NCI-H1048 (cell line): ENCODE results near the gene DMAP1.
"Not testable (repeated sequence)": the region's sequence is repeated elsewhere in the genome, so short reads cannot be mapped to it uniquely, and the experiment has no call there.

Source experiments
- DNase-seq: peaks from one replicate; lab custom pipeline; 2025; lab: John Stamatoyannopoulos, UW

Gene DMAP1

GRCh38 chr1:44213222-44214112 lies at the start of gene DMAP1:
Gene DMAP1 (plus strand): TSS chr1:44213471. CDS start chr1:44213754, 283 bp downstream.
- peak; percentile 68 for DNase-seq

GRCh38 chr1:44168520-44169098 lies 44.7 kb upstream of the DMAP1 start:
- no peak for DNase-seq

- DNase-seq = no peak
Observed at GRCh38 chr1:44170281-44170823, 42.9 kb upstream of the DMAP1 start.

GRCh38 chr1:44174630-44175029 lies 38.6 kb upstream of the DMAP1 start:
- DNase-seq = no peak

- DNase-seq = no peak
Observed at GRCh38 chr1:44200336-44200735, 12.9 kb upstream of the DMAP1 start.

- DNase-seq = not testable (repeated sequence)
Observed at GRCh38 chr1:44206545-44206944, 6.7 kb upstream of the DMAP1 start.

GRCh38 chr1:44208226-44208625 lies 5.0 kb upstream of the DMAP1 start:
- DNase-seq = no peak

GRCh38 chr1:44210595-44210994 lies 2.7 kb upstream of the DMAP1 start:
- DNase-seq = no peak

- DNase-seq = no peak
Observed at GRCh38 chr1:44212355-44213221, 683 bp upstream of the DMAP1 start.

GRCh38 chr1:44217809-44218410 lies 4.6 kb downstream of the DMAP1 start:
- peak; percentile 15 for DNase-seq

- no peak for DNase-seq
Observed at GRCh38 chr1:44218503-44219300, 5.4 kb downstream of the DMAP1 start.

GRCh38 chr1:44219301-44219626 lies 6.0 kb downstream of the DMAP1 start:
- no peak for DNase-seq

- no peak for DNase-seq
Observed at GRCh38 chr1:44220001-44220751, 6.9 kb downstream of the DMAP1 start.

- no peak for DNase-seq
Observed at GRCh38 chr1:44220755-44221154, 7.5 kb downstream of the DMAP1 start.

GRCh38 chr1:44221769-44222168 lies 8.5 kb downstream of the DMAP1 start:
- no peak for DNase-seq

- no peak for DNase-seq
Observed at GRCh38 chr1:44222397-44223186, 9.3 kb downstream of the DMAP1 start.

GRCh38 chr1:44223187-44223610 lies 9.9 kb downstream of the DMAP1 start:
- no peak for DNase-seq

GRCh38 chr1:44225761-44226160 lies 12.5 kb downstream of the DMAP1 start:
- DNase-seq = no peak

- DNase-seq = no peak
Observed at GRCh38 chr1:44227211-44227610, 13.9 kb downstream of the DMAP1 start.
